GM21825 (cell line): ENCODE measurements around the gene ANTKMT.

Source experiments
- ATAC-seq: cut with Tn5 transposase; IDR thresholded peaks from one replicate; pipeline ENCODE4 v1.9.1; 2021; ENCODE audit warnings: mild to moderate bottlenecking, moderate library complexity; ENCODE audit not compliant: unreplicated experiment

ANTKMT gene

DNA sequence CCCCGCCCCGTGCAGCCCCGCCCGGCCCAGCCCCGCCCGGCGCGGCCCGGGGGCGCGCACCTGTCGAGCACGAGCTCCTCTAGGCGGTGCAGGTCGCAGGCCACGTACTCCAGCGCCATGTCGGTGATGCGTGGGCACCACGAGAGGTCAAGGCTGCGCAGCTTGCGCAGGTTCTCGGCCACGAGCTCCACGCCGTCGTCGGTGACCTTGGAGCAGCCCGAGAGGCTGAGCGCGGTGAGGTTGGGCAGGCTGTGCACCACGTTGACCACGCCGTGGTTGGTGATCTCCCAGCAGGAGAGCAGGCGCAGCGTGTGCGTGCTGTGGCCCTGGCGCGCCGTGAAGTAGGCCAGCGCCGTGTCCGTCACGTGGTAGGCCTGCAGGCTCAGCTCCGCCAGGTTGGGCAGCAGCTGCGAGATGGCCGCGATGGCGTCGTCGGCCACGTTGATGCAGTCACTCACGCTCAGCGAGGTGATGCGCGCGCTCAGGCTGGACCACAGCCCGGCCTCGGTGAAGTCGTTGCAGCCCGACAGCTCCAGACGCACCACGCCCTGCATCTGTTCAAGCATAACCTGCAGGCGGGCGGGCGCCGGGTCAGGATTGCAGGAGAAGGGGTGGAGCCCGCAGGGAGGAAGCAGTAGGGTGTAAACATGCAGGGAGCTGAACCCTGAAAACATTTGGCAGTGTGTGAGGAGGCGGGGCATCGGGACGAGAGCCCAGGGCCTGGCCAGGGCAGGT, 25.4 kb upstream of the ANTKMT start:
- no peak for ATAC-seq

DNA sequence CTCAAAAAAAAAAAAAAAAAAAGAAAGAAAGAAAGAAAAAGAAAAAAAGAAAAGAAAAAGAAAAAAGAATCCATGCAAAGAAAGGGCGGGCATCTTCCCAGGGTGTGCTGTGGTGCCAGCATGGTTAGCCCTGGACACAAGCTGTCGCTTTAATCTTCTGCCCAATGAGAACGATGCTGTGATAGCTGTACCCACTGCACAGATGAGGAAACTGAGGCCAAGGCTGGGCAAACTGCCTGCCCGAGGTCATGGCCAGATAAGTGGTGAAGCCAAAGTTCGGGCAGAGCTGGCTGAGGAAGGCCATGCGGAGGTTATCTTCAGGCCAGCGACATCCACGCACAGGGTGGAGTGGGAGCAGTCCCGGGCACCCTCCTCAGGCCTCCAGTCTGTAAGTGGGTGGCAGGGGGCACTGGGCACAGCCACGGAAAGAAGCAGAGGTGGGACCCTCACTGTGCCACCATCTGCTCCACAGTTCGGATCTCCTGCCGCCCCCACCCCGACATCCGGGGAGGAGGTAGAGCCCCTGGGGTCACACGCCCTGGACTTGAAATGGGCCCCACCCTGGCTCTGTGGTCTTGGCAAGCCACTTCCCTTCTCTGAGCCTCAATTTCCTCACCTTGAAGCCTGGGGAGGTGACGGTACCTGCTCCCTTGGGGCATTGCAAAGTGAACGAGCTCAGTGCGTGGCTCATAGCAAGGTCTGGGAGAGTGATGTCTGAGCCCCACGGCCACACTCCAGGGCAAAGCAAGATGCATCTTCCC, 21.9 kb upstream of the ANTKMT start:
- ATAC-seq: no peak

GRCh38 chr16:700684-701584, 20.0 kb upstream of the ANTKMT start:
- ATAC-seq: no peak

- ATAC-seq: no peak
Measured at GRCh38 chr16:702341-702740, 18.6 kb upstream of the ANTKMT start.

- no peak for ATAC-seq
Measured at GRCh38 chr16:703406-703805, 17.5 kb upstream of the ANTKMT start.

- ATAC-seq: no peak
Measured at GRCh38 chr16:704047-704446, 16.9 kb upstream of the ANTKMT start.

- no peak for ATAC-seq
Measured at GRCh38 chr16:704552-705380, 16.2 kb upstream of the ANTKMT start.

DNA sequence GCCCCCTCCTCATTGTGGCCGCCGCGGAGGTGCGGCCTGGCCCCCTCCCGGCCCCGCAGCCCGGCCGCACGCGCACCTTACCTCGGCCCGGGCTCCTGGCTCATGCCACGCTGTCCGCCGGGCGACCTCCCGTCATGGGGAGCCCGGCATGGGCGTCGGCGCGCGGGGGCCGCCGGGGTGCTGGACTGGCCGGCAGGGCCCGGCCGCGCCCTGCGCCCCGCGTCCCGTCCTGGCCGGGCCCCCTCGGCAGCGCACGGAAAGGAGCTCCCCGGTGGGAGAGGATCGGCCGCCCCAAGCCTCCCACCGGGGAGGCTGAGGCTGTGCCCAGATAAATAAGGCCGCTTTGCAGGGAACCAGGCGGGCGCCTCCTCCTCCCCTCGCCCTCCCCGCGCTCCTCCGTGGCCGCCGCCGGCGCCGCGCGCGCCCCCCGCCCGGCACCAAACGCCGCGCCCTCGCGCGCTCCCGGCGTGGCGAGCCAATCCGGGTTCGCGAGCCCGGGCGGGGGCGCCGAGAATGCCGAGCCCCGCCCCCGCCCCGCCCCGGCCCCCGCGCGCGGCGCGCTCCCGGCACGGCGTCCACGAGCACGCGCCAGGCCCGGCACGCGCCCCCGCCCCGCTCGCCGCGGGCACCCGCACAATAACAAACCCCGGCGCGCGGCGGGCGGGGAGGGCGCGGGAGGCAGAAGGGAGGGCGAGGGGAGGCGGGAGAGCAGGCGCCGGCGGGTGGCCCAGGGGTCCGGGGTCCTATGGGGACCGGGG, 15.3 kb upstream of the ANTKMT start, which contains the start of gene FBXL16:
FBXL16 (minus strand) TSS at position 371 of the 758 bp plus-strand sequence. CDS start 8,396 bp downstream, outside the sequence.
- no peak for ATAC-seq

DNA sequence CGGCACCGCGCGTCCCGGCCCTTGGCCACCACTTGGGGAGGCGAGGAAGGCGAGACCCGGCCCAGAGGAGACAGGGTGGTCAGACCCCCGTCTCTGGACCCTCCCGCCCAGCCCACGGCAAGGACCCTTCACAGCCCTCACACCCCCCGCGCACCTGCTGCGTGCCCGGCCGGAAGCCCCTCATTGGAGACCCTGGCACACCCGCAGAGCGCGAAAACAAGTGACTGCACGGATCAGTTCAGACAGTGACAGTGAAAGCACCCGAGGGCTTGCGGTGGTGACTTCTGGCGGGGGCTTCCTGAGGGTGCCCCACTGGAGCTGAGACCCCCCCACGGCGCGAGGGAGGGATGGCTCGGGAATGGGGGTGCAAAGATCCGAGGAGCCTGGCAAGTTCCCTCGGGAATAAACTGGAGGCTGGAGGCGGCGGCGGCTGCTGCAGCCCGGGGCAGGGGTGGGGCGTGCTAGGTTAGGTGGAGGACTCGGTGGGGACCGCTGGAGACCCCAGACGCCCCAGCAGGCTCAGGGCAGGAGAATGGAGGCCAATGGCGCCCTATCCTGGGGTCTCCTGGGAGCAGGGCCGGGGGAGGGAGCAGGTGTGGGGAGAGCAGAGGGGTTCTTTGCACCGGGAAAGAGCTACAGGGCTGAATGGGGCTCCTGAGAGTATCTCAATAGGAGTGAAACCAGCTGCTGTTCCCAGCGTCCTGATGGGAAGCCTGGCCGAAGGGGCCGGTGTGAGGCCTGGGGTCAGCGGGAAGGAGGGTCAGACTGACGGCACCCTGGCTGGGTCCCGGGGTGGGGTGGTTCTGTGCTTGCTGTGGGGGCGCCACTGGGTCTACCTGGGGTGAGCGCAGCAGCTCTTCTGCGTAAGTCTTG, 14.5 kb upstream of the ANTKMT start:
- no peak for ATAC-seq

DNA sequence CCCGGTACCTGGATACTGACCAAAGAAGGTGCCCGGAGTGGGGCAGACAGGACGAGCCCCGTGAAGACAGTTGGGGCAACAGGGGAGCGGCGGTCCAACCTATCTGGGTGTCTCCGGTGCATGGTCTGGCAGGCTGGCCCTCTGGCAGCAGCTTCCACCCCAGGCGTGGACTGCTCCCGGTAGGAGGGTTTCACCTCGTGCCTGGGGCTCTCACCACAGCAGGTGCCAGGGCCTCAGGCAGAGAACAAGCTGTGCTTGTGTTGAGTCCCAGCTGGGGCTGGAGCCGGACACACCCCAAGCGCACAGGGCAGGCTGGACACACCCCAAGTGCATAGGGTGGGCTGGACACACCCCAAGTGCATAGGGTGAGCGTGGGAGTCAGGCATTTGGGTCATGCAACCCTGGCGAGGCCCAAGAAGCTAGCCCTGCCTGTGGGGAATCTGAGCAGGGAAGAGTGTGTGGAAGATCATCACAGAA, 13.8 kb upstream of the ANTKMT start:
- no peak for ATAC-seq

- ATAC-seq: no peak
Measured at GRCh38 chr16:708019-708418, 12.9 kb upstream of the ANTKMT start.

DNA sequence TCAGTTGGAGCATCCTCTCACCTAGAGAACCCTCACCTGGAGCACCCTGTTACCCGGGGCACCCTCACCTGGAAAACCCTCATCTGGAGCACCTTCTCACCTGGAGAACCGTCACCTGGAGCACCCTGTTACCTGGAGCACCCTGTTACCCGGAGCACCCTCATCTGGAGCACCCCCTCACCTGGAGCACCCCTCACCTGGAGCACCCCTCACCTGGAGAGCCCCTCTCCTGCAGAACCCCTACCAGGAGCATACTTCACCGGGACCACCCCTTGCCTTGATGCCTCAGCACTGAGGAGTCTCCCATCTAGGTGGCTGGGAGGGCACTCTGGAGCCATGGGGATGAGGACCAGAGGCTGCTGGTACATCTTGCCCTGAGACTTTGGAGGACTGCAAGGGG, 12.0 kb upstream of the ANTKMT start:
- ATAC-seq: no peak

GRCh38 chr16:709566-710499, 11.1 kb upstream of the ANTKMT start:
- no peak for ATAC-seq

- ATAC-seq: no peak
Measured at GRCh38 chr16:710500-711075, 10.4 kb upstream of the ANTKMT start.

GRCh38 chr16:711084-711483, 9.9 kb upstream of the ANTKMT start:
- no peak for ATAC-seq

DNA sequence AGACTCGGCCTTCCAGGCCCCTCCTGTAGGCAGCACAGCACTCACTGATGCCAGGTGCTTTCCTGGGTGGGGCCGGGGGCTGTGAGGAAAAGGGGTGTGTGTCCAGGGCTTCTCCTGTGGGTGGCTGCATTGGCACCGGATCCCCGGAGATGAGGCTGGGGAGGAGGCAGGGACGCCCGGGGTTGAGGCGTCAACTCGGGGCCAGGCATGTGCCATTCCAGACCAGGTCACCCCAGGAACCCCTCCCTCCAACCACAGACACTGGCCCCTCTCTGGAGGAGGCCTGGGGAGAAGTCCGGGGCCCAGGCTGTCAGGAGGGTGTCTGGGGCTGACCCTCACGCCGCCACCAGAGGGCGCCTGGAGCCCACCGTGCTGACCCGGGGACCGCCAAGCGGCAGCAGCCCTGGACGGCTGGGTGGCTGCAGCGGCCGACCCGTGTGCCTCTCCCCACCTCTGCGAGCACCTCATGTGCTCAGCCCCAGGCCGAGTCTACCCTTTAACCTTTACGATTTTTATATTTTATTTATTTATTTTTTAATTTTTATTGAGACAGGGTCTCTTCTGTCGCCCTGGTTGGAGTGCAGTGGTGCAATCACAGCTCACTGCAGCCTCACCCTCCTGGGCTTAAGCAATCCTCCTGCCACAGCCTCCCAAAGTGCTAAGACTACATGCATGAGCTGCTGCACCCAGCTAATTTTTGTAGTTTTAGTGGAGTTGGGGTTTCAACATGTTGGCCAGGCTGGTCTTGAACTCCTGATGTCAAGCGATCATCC, 9.2 kb upstream of the ANTKMT start:
- ATAC-seq: no peak
